Measurements from ENCODE around the gene LRRC3C. TPM values are rescaled to one million over a fixed set of nuclear protein-coding genes. Genes with fewer than 3 reads are reported as not detected.
"Not testable (repeated sequence)": the region's sequence is repeated elsewhere in the genome, so short reads cannot be mapped to it uniquely, and the experiment has no call there.

The LRRC3C gene, protein sequence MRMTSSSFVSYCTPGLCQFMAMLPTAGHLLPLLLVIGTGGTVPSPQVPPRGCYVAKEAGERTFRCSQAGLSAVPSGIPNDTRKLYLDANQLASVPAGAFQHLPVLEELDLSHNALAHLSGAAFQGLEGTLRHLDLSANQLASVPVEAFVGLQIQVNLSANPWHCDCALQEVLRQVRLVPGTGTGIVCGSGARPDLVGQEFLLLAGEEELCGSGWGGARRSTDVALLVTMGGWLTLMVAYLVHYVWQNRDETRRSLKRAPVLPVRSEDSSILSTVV
- total RNA-seq = not detected in 2 replicates

DNA sequence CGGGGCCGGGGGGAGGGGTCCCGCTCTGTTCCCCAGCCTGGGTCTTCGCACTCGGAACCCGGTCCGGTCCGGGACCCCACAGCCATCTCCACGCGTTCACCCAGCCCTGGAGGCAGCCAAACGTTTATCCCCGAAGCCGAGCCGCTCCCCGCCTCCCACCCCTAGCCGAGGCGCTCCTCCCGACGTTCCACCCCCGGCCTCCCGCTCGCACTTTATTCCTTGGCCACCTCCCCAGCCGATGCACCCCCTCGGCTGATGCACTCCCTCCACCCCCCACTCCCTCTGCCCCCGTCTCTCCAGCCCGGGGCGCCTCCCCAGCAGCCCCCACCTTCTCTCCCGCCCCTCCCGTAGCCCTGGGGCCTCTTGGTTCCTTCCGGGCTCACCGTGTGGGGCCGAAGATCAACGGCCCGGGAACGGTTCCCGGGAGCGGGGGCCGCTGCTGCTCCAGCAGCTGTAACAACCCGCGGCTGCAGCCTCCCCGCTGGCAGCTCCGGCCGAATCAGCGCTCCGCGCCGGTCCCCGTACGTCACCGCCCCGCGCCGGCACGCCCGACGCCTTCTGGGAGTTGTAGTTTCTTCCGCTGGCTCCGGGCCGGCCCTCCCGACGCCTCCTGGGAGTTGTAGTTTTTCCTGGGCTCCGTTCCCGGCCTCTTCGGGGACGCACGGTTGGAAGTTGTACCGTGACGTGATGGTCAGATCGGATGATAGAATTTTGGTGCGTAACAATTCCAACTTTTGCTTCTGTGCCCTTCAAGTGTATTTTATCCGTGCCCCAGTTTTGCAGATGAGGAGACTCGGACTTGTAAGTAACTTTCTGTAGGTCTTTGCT is at the start of gene LRRC3C, which contains the start of gene ORMDL3:
Gene LRRC3C, plus strand, starts transcription at position 632 of the 828 bp plus-strand sequence. CDS start 13,792 bp downstream, outside the sequence.
Gene ORMDL3, minus strand, starts transcription at position 501 of the 828 bp plus-strand sequence. CDS start 3,398 bp downstream, outside the sequence.
- peak; percentile 42 for DNase-seq (ENCODE audit: extremely low read depth, low read depth, low spot score)

- not testable (repeated sequence) for DNase-seq (ENCODE audit: extremely low read depth, low read depth, low spot score)
These were observed 41.4 kb upstream of the LRRC3C start for GRCh38 chr17:39886102-39886501.

DNA sequence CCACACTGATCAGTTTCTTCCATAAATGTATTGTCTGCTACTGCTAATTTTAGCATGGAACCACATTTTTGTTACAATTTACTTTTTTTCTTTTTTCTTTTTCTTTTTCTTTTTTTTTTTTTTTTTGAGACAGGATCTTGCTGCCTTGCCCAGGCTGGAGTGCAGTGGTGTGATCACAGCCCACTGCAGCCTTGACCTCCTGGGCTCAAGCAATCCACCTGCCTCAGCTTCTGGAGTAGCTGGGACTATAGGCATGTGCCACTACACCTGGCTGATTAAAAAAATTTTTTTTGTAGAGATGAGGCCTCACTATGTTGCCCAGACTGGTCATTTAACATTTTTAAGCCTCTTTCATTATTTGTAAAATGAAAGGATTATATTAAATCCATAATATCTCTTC is 40.5 kb upstream of the LRRC3C start:
- no peak for DNase-seq (ENCODE audit: extremely low read depth, low read depth, low spot score)

DNA sequence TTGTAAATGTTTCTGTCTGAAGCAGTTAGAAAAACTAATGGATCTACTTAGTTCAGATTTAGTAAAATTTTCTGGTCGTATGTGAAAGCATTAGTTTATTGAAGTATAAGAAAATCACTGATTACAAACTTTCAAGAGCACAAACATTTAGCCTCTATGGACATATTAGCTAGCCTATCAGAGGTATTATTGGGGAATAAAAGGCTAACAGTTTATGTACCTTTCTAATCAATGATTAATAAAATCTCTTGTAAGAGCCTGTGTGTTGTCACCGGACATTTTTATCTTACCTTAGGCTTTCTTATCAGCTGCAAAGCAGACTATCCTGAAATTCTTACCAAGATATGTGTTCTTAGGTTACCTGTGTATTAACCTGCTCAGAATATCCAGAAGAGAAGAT is 38.3 kb upstream of the LRRC3C start:
- no peak for DNase-seq (ENCODE audit: extremely low read depth, low read depth, low spot score)

GRCh38 chr17:39894681-39895376 is 32.7 kb upstream of the LRRC3C start:
- no peak for DNase-seq (ENCODE audit: extremely low read depth, low read depth, low spot score)

DNA sequence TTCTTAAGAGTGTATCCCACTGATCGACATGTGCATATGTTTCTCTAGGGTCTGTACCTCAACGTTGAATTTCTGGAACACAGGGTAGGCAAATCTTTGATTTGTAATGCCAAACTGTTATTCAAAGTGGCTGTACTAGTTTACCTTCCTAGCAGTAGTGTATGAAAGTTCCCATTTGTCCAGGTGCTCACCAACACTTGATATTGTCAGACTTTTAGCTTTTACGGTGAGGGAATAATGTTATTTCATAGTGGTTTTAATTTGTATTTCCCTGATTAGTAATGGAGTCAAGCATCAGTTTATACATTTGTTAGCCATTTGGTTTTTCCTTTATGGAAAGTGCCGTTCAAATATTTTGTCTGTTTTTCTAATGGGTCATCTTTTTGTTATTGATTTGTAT is 29.4 kb upstream of the LRRC3C start:
- DNase-seq (ENCODE audit: extremely low read depth, low read depth, low spot score) = no peak

DNA sequence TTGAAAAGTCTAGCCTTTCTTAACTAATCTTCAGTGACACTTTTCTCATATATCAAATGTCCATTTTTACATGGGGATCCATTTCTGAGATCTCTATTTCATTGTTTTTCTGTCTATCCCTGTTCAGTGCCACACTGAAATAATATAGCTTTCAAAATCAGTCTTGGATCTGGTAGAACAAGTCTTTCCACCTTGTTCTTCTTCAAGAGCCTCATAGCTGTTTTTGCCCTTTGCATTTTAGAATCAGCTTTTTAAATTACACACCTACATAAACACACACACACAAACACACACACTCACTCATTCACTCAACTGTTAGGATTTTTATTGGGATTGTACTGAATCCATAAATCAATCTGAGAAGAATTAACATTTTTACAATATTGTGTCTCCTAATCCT is 28.3 kb upstream of the LRRC3C start:
- DNase-seq (ENCODE audit: extremely low read depth, low read depth, low spot score) = no peak

GRCh38 chr17:39902027-39902426 is 25.5 kb upstream of the LRRC3C start:
- not testable (repeated sequence) for DNase-seq (ENCODE audit: extremely low read depth, low read depth, low spot score)

DNA sequence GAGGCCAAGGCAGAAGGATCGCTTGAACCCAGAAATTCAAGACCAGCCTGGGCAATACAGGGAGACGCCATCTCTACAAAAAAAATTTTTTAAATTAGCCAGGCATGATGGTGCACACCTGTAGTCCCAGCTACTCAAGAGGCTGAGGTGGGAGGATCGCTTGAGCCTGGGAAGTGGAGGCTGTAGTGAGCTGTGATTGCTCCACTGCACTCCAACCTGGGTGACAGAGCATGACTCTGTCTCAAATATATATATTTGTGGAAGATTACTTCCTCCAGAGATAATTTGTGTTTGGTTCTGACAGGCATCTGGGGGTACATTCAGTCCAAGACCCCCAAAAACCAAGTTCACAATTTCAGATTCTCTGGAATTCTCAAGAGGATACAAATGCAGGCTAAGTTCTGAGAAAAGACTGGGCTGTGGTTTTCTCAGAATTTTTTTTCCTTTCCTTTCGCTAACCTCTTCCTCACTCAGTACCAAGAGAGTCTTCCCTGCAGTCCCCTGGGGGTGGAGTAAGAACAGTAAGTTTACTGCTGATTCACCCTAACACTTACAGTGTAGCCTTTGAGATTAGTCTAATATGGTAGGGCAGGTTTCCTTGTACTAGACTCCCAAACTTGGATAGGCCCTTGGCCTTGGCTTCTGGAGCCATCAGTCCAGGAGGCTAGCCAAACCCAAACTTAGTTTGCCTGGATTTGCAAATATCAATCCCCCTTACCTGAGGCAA is 24.2 kb upstream of the LRRC3C start:
- DNase-seq (ENCODE audit: extremely low read depth, low read depth, low spot score) = no peak

DNA sequence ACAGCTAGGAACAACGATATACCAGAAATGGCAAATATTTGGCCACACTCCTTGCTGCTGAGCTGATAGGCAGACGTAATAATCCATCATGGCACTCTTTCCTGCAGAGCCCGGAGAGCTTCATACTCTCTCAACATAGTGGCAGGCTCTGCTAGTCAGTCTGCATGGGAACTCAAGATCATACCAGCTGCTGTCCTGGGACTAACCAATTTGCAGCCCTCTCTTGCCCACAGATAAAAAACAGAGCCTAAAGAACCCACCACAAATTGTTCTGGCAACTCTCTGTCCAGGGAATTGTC is 22.6 kb upstream of the LRRC3C start:
- DNase-seq (ENCODE audit: extremely low read depth, low read depth, low spot score) = no peak

DNA sequence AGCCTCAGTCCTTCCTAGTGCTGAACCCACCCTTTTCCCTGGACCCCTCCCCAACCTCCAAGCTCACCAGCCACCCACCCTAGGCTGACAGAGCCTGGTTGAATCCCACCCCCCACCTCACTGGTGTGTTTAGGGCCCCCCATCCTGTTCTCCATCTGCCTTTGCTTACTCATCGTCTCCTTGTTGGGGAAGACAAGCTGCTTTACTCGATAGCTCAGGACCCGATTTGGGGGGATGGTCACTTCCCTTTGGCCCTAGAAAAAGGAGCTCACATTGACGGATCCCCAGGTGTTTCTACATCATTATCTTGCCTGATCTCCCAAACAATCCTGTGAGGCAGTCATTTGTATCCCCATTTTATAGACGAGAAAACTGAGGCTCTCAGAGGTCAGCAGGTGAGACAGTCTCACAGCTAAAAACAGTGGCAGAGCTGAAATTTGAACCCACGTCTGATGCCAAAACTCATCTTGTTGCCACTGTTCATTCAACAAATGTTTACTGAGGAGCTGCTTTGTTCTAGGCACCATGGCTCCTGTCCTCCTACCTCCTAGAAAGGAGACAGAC is 18.7 kb upstream of the LRRC3C start:
- no peak for DNase-seq (ENCODE audit: extremely low read depth, low read depth, low spot score)

GRCh38 chr17:39913989-39914388 is 13.5 kb upstream of the LRRC3C start:
- DNase-seq (ENCODE audit: extremely low read depth, low read depth, low spot score) = no peak

GRCh38 chr17:39915559-39915958 is 12.0 kb upstream of the LRRC3C start:
- DNase-seq (ENCODE audit: extremely low read depth, low read depth, low spot score) = no peak

DNA sequence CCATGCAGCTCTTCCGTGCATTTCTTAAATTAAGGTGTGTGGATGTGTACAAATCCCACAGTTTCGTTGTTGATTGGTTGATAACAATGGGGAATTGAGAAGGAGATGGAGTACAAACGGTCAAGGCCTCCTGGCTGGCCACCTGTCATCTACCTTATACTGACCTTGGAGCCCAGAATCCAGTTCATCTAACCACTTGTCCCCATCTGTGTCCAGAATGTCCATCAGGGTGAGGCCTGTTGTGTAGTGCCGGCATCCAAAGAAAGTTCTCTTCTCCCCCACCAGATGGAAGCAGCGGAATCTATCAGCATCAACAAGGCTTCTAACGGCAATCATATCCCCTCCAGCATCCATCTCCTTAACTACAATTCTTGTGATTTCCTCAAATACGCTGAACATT is 10.6 kb upstream of the LRRC3C start:
- no peak for DNase-seq (ENCODE audit: extremely low read depth, low read depth, low spot score)

DNA sequence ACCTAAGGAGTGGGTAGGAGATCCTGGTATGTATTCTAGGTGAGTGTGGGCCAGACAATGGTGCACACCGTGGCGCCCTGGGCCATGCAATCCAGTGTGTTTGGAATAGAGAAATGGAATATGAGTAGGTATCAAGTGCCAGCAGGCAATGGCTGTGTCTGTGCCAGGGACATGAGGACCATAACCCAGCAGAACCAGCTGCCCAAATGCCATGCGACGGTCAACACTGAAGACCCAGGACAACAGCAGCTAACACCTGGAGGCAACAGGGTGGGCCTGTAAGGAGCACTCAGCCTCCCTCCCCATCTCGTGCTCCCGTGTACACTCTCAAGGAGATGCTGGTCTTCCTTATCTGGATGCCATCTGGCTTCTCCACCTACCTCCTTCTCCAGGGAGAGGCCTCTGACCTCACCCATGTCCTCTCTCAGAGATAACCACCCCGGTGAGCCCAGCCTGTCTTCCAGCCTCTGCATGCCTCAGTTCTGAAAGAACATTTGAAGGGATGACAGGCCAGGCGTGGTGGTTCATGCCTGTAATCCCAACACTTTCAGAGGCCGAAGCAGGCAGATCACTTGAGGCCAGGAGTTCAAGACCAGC is 8.3 kb upstream of the LRRC3C start:
- no peak for DNase-seq (ENCODE audit: extremely low read depth, low read depth, low spot score)

- no peak for DNase-seq (ENCODE audit: extremely low read depth, low read depth, low spot score)
These were observed 7.0 kb upstream of the LRRC3C start for GRCh38 chr17:39920218-39921210.

- no peak for DNase-seq (ENCODE audit: extremely low read depth, low read depth, low spot score)
These were observed 6.2 kb upstream of the LRRC3C start for GRCh38 chr17:39921323-39921722.

- DNase-seq (ENCODE audit: extremely low read depth, low read depth, low spot score) = no peak
These were observed 5.5 kb upstream of the LRRC3C start for GRCh38 chr17:39922006-39922405.

GRCh38 chr17:39923230-39923629 is 4.3 kb upstream of the LRRC3C start:
- DNase-seq (ENCODE audit: extremely low read depth, low read depth, low spot score) = no peak
